ENCODE measurements around the gene ESPNL. TPM values are rescaled to one million over a fixed set of nuclear protein-coding genes. Genes with fewer than 3 reads are reported as not detected.

Gene ESPNL
- total and polyA plus RNA-seq, 2 of the 4 experiments (the other 2 are of a cell fraction), result 2.0 TPM

DNA sequence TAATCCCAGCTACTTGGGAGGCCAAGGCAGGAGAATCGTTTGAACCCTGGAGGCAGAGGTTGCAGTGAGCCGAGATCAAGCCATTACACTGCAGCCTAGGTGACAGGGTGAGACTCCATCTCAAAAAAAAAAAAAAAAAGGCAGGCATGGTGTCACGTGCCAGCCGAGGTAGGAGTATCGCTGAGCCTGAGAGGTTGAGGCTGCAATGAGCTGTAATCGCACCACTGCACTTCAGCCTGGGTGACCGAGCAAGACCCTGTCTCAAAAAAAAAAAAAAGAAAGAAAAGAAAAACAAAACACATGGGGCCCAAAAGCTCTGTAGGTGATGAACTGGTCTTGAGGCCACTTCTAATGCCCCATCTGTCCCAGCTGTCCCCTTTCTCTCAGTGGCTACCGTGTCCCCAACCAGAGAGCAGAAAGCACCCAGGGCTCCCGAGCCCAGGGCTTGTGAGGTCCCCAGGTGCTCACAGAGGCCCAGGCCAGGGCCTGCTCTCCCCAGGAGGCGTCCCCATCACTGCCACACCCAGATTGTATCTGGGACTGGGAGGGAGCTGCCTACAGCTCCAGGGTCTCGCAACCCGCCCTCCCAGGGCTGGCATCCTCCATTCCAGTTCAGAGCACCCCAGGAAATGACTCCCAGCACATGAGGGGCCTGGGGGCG, 46.9 kb downstream of the ESPNL start:
- WGBS, 2 experiments (ENCODE audit: extremely low coverage in 2 of 2, insufficient read length in 1 of 2), result 100% methylated on average over 2 of the region's 13 CpGs; no CpG with 5 or more reads in 1 of the 2 experiments
- Histone ChIP-seq H2AK5ac (ENCODE audit: low read depth, low read length) (no peak overlapping the region), H3K23ac (ENCODE audit: low read depth, low read length) (no peak overlapping the region), H2BK15ac (ENCODE audit: low read depth, low read length) (no peak overlapping the region), H4K8ac (ENCODE audit: low read depth in 2 of 2, low read length in 2 of 2) (no peak overlapping the region), H3K56ac (ENCODE audit: extremely low read depth, insufficient read depth, low read length) (no peak overlapping the region), H3K36me3 (ENCODE audit: control insufficient read depth, insufficient read depth, low read length) (no peaks in the 10 kb centered on the region), H3K9ac (ENCODE audit: low read depth, low read length) (no peak overlapping the region), H4K20me1 (ENCODE audit: insufficient read depth, low read length) (no peaks in the 10 kb centered on the region), H2BK120ac (ENCODE audit: low read depth, low read length) (0 out of 2 replicates have a peak overlapping the region, but pooled peaks have one; percentile 15), H2BK5ac (ENCODE audit: low read depth, low read length, poor library complexity, severe bottlenecking) (no peak overlapping the region), H3K27ac (ENCODE audit: insufficient read depth, low read length) (no peak overlapping the region), H3K4me2 (ENCODE audit: low read depth, low read length) (no peak overlapping the region), H4K91ac (ENCODE audit: insufficient read depth, low read depth, low read length) (0 out of 2 replicates have a peak overlapping the region, but pooled peaks have one; percentile 15), H3K4me3 (ENCODE audit: insufficient read depth, low read depth, low read length) (no peak overlapping the region), H3K4me1 (ENCODE audit: control insufficient read depth, insufficient read depth, low read length) (peaks cover 12% of the 10 kb centered on the region), H2BK20ac (ENCODE audit: low read depth, low read length) (no peak overlapping the region), H3K79me1 (ENCODE audit: low read depth in 1 of 2, low read length in 2 of 2) (no peaks in the 10 kb centered on the region), H3K14ac (replicated peaks; ENCODE audit: low read depth, low read length) (no peak overlapping the region), H2AFZ (replicated peaks; ENCODE audit: low read length, poor library complexity) (no peak overlapping the region), H3K27me3 (ENCODE audit: control insufficient read depth, insufficient read depth, low read length) (no peaks in the 10 kb centered on the region), H3K18ac (ENCODE audit: low read depth, low read length) (no peak overlapping the region), H3K9me1 (ENCODE audit: insufficient read depth, low read length) (0 out of 2 replicates have a peak, but pooled peaks cover 10% of the 10 kb centered on the region), H2AK9ac (replicated peaks; ENCODE audit: low read depth, low read length, poor library complexity) (no peak overlapping the region), H3K4ac (ENCODE audit: low read depth, low read length) (no peak overlapping the region), H4K5ac (ENCODE audit: low read depth, low read length) (no peak overlapping the region), H3K9me3 (ENCODE audit: control insufficient read depth, insufficient read depth, low read length) (no peaks in the 10 kb centered on the region)
- dilution Hi-C loops (cut with HindIII; ENCODE audit: low sequenced_read_pairs, unreplicated experiment), result no loop called here
- in situ Hi-C loops (cut with MboI; ENCODE audit: low sequenced_read_pairs), result no loop called here
- intact Hi-C loops (cut with micrococcal nuclease), result no loop called here
- ATAC-seq (ENCODE audit: low read depth) (no peak), DNase-seq (no peak)
- ChIA-PET CTCF (interaction anchor here (0.6 kb wide), 1 partner anchor 116 kb away, joined by 5 read pairs; no protein-coding TSS in a partner anchor), POLR2A (ENCODE audit: unreplicated experiment) (no interaction called here)
- TF ChIP-seq NFE2L2 (IDR thresholded peaks at IDR 0.05; ENCODE audit: low read depth, low read length), result no peak
- TF ChIP-seq CHD1 (IDR thresholded peaks at IDR 0.05; ENCODE audit: low read depth, low read length), result no peak
- no peak for TF ChIP-seq RCOR1 (IDR thresholded peaks at IDR 0.05; ENCODE audit: insufficient replicate concordance, low read length)
- TF ChIP-seq, protein P1, sequence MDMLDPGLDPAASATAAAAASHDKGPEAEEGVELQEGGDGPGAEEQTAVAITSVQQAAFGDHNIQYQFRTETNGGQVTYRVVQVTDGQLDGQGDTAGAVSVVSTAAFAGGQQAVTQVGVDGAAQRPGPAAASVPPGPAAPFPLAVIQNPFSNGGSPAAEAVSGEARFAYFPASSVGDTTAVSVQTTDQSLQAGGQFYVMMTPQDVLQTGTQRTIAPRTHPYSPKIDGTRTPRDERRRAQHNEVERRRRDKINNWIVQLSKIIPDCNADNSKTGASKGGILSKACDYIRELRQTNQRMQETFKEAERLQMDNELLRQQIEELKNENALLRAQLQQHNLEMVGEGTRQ (IDR thresholded peaks at IDR 0.05; ENCODE audit: low read depth, low read length), result no peak
- TF ChIP-seq BHLHE40 (IDR thresholded peaks at IDR 0.05; ENCODE audit: low read depth, low read length), result no peak
- TF ChIP-seq FOS (IDR thresholded peaks at IDR 0.05; ENCODE audit: low read depth, low read length), result no peak
- TF ChIP-seq, protein P2, sequence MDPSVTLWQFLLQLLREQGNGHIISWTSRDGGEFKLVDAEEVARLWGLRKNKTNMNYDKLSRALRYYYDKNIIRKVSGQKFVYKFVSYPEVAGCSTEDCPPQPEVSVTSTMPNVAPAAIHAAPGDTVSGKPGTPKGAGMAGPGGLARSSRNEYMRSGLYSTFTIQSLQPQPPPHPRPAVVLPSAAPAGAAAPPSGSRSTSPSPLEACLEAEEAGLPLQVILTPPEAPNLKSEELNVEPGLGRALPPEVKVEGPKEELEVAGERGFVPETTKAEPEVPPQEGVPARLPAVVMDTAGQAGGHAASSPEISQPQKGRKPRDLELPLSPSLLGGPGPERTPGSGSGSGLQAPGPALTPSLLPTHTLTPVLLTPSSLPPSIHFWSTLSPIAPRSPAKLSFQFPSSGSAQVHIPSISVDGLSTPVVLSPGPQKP (IDR thresholded peaks at IDR 0.05; ENCODE audit: borderline replicate concordance, low read depth, low read length), result no peak
- TF ChIP-seq MXI1 (IDR thresholded peaks at IDR 0.05; ENCODE audit: borderline replicate concordance, low read depth, low read length), result no peak
- TF ChIP-seq MAZ (IDR thresholded peaks at IDR 0.05; ENCODE audit: borderline replicate concordance, low read depth, low read length), result no peak
- no peak for TF ChIP-seq MAFK (IDR thresholded peaks at IDR 0.05; ENCODE audit: low read depth, low read length)
- no peak for TF ChIP-seq CEBPB (IDR thresholded peaks at IDR 0.05; ENCODE audit: low read depth, low read length)
- TF ChIP-seq RAD21 (IDR thresholded peaks at IDR 0.05; ENCODE audit: low read length), result no peak
- TF ChIP-seq, protein P3, sequence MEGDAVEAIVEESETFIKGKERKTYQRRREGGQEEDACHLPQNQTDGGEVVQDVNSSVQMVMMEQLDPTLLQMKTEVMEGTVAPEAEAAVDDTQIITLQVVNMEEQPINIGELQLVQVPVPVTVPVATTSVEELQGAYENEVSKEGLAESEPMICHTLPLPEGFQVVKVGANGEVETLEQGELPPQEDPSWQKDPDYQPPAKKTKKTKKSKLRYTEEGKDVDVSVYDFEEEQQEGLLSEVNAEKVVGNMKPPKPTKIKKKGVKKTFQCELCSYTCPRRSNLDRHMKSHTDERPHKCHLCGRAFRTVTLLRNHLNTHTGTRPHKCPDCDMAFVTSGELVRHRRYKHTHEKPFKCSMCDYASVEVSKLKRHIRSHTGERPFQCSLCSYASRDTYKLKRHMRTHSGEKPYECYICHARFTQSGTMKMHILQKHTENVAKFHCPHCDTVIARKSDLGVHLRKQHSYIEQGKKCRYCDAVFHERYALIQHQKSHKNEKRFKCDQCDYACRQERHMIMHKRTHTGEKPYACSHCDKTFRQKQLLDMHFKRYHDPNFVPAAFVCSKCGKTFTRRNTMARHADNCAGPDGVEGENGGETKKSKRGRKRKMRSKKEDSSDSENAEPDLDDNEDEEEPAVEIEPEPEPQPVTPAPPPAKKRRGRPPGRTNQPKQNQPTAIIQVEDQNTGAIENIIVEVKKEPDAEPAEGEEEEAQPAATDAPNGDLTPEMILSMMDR (conservative IDR thresholded peaks at IDR 0.05; ENCODE audit: low read depth, low read length), result no peak
- TF ChIP-seq RFX5 (IDR thresholded peaks at IDR 0.05; ENCODE audit: low read depth, low read length), result no peak
- TF ChIP-seq POLR2A (IDR thresholded peaks at IDR 0.05; ENCODE audit: low read depth, low read length), result no peak
- no peak for TF ChIP-seq SMC3 (IDR thresholded peaks at IDR 0.05; ENCODE audit: low read depth, low read length)
- no TSS peak for BruUV-seq (replicated peaks)

Measured in IMR-90 (cell line).